ENCODE data around the gene SRBD1. TPM values are rescaled to one million over a fixed set of nuclear protein-coding genes. Genes with fewer than 3 reads are reported as not detected.

SRBD1 gene
- total RNA-seq: 18.8 and 33.4 TPM in 2 replicates

GRCh38 chr2:45611020-45611859 is at the start of gene SRBD1:
Gene SRBD1, minus strand, starts transcription at chr2:45611267. Its CDS starts 5,826 bp downstream, at chr2:45605441.

GRCh38 chr2:45651415-45652089 is 40.5 kb upstream of the SRBD1 start, which contains the start of gene PRKCE:
Gene PRKCE, plus strand, starts transcription at chr2:45651675.

Small RNA genes lying within 50 kb of the gene (small RNA-seq; reads per million reads assigned to genes)
- gene RN7SL414P: not detected

Other genes starting within 250 kb of the SRBD1 start
- gene PRKCE, start 40.4 kb upstream of the SRBD1 start, total RNA-seq: 16.0 and 30.7 TPM in 2 replicates

Measured in hair follicle dermal papilla cell (primary cell).